K562 (cell line): ENCODE results near the gene EXT2. TPM values are rescaled to one million over a fixed set of nuclear protein-coding genes. Genes with fewer than 3 reads are reported as not detected.

Experiments
- AFF4 ChIP-seq: sonication (generic); formaldehyde crosslinking; IDR thresholded peaks from 2 replicates; pipeline ENCODE4 v1.8.0; 2023; ENCODE audit warnings: mild to moderate bottlenecking, missing genetic modification reagents
- PBX2 ChIP-seq, 2 experiments: IDR thresholded peaks in 1 of 2; conservative IDR thresholded peaks in 1 of 2; 2 replicates each; pipeline ENCODE4 v1.6.1; 2016; ENCODE audit warnings: low read depth in 2 of 2, mild to moderate bottlenecking in 1 of 2, missing compliant biosample characterization in 1 of 2, missing genetic modification characterization in 1 of 2, moderate library complexity in 1 of 2
- SIN3A ChIP-seq, 2 experiments: fragments of 150-350 bp in 1 of 2; IDR thresholded peaks; 2 replicates each; pipeline ENCODE4 v1.6.1; 2011 to 2016; ENCODE audit warnings: borderline replicate concordance in 2 of 2, low read depth in 2 of 2, low read length in 2 of 2, mild to moderate bottlenecking in 2 of 2, moderate library complexity in 2 of 2; ENCODE audit not compliant: control insufficient read depth in 1 of 2
- SMARCA5 ChIP-seq: fragments of 450-650 bp; IDR thresholded peaks from 2 replicates; pipeline ENCODE4 v1.6.1; 2016
- TSHZ1 ChIP-seq: fragments of 250-450 bp; sonication (Bioruptor Pico); IDR thresholded peaks from 2 replicates; pipeline ENCODE4 v1.4.0; 2020; ENCODE audit warnings: mild to moderate bottlenecking, moderate library complexity
- ZNF318 ChIP-seq, 2 experiments: fragments of 450-650 bp; IDR thresholded peaks; 2 replicates each; pipeline ENCODE4 v1.6.1; 2016; ENCODE audit warnings: mild to moderate bottlenecking in 2 of 2, borderline replicate concordance in 1 of 2, low read depth in 1 of 2, moderate library complexity in 1 of 2
- polyA plus RNA-seq, 8 experiments: library from polyadenylated mRNA; depleted of rRNA in 4 of 8; stranded (reverse) in 5 of 8; unstranded in 3 of 8; fragments of >200 nt; fragmentation: Nextera tagmentation in 2 of 8; fragmentation: Illumina TruSeq in 1 of 8; extraction: Ambion mirVana in 2 of 8; extraction: Trizol in 1 of 8; gene quantifications; 2 replicates each; pipeline versions ENCODE4 v1.2.1 to v1.2.3, GENCODE V29; 2011 to 2014; ENCODE audit warnings: inconsistent platforms in 1 of 8, missing spikeins in 1 of 8
- total RNA-seq, 7 experiments: library from RNA; depleted of rRNA in 6 of 7; stranded (reverse); fragments of >200 nt in 6 of 7; fragmentation: Illumina TruSeq in 2 of 7; extraction: Trizol in 2 of 7; gene quantifications; 2 replicates each; pipeline versions ENCODE4 v1.2.1 to v1.2.3, GENCODE V29; 2011 to 2021; ENCODE audit warnings: low replicate concordance in 1 of 7

Gene EXT2
- total and polyA plus RNA-seq, 9 of the 15 experiments (the other 6 are each of a cell fraction or from before 2014, with no cell fraction given), result 7.5 to 52.1 (median 38.1) TPM

GRCh38 chr11:44286268-44286880 is 190.9 kb downstream of the EXT2 start (continued):
- TF ChIP-seq TSHZ1 (CRISPR knock-in tag) (no peak), ZNF318 (IDR thresholded peaks at IDR 0.05; ENCODE audit: borderline replicate concordance in 1 of 2, low read depth in 1 of 2) (no peak), AFF4 (CRISPR knock-in tag) (no peak), SMARCA5 (no peak), SIN3A (IDR thresholded peaks at IDR 0.05; ENCODE audit: borderline replicate concordance in 2 of 2, control insufficient read depth in 1 of 2, low read depth in 2 of 2, low read length in 2 of 2) (no peak), PBX2 (CRISPR knock-in tag; IDR thresholded peaks at IDR 0.05; ENCODE audit: low read depth) (no peak), PBX2 (tag; conservative IDR thresholded peaks at IDR 0.05; ENCODE audit: low read depth) (no peak)
